HCT116 (cell line): ENCODE data around the gene RASGRF1. TPM values are rescaled to one million over a fixed set of nuclear protein-coding genes. Genes with fewer than 3 reads are reported as not detected.

Experiments
- ATAC-seq: fragments of 200-7000 bp; cut with Tn5 transposase; 2 replicates; pipeline ENCODE4 v1.9.1; 2020; ENCODE audit warnings: mild to moderate bottlenecking, moderate library complexity
- BruUV-seq: library from RNA; stranded (reverse); fragments of 400-500 nt; replicated peaks from 2 replicates; lab custom pipeline; 2021; lab: Mats Ljungman, UMichigan
- CTCF ChIA-PET: fragments of 300-600 bp; sonication (Branson Sonifier 250); formaldehyde crosslinking; loops from one replicate; lab custom pipeline; 2021; ENCODE audit warnings: antibody characterized with exemption; lab: Charles Lee
- POLR2A ChIA-PET: fragments of 300-600, 350-600 bp; sonication (Branson Sonifier 250); formaldehyde crosslinking; loops from one replicate; lab custom pipeline; 2021; ENCODE audit warnings: antibody characterized with exemption; lab: Charles Lee
- RAD21 ChIA-PET, 2 experiments: fragments of 300-600 bp; sonication (Branson Sonifier 250); formaldehyde crosslinking; loops; one replicate each; lab custom pipeline; 2023; ENCODE audit warnings: low total read pairs in 2 of 2; ENCODE audit not compliant: uncharacterized antibody in 2 of 2, unreplicated experiment in 2 of 2, low non-redundant PET in 1 of 2; lab: Charles Lee
- DNase-seq: peaks from one replicate; pipeline ENCODE4 v3.0.0-alpha.2; 2010; ENCODE audit warnings: low read depth, low spot score
- H2AFZ ChIP-seq: fragments of 200-600 bp; shearing (Covaris generic), sonication (generic); 2 replicates; pipeline ENCODE4 v1.6.1; 2017; ENCODE audit warnings: low read depth, mixed run types, mixed read lengths, antibody characterized with exemption, low read length; ENCODE audit not compliant: poor library complexity, severe bottlenecking
- H3K27ac ChIP-seq: 2 replicates; pipeline ENCODE4 v1.5.1; 2012; ENCODE audit warnings: low read depth, low read length
- H3K27me3 ChIP-seq: fragments of 200-600 bp; sonication (generic); 2 replicates; pipeline ENCODE4 v1.6.1; 2016; ENCODE audit warnings: mixed run types, low read length, mixed read lengths; ENCODE audit not compliant: insufficient read depth
- H3K36me3 ChIP-seq, 2 experiments: fragments of 200-500 bp in 1 of 2; fragments of 200-600 bp in 1 of 2; sonication (Bioruptor generic) in 1 of 2; sonication (generic) in 1 of 2; 2 replicates each; pipeline versions ENCODE4 v1.5.1 to v1.6.1; 2014 to 2016; ENCODE audit warnings: low read length in 2 of 2, inconsistent platforms in 1 of 2, mixed read lengths in 1 of 2, mixed run types in 1 of 2; ENCODE audit not compliant: insufficient read depth in 2 of 2, control insufficient read depth in 1 of 2
- H3K4me1 ChIP-seq, 2 experiments: fragments of 200-600 bp in 1 of 2; sonication (generic) in 1 of 2; 2 replicates each; pipeline versions ENCODE4 v1.5.1 to v1.6.1; 2012 to 2017; ENCODE audit warnings: low read length in 2 of 2, inconsistent platforms in 1 of 2, mild to moderate bottlenecking in 1 of 2, mixed read lengths in 1 of 2, mixed run types in 1 of 2, moderate library complexity in 1 of 2; ENCODE audit not compliant: insufficient read depth in 2 of 2, control insufficient read depth in 1 of 2
- H3K4me2 ChIP-seq: fragments of 200-600 bp; sonication (generic); 2 replicates; pipeline ENCODE4 v1.6.1; 2017; ENCODE audit warnings: mixed run types, low read length, mixed read lengths
- H3K4me3 ChIP-seq, 2 experiments: fragments of 200-600 bp in 1 of 2; sonication (generic) in 1 of 2; replicated peaks in 1 of 2; 2 replicates each; pipeline ENCODE4 v1.5.1; 2011 to 2016; ENCODE audit warnings: low read length in 2 of 2, control low read depth in 1 of 2, low read depth in 1 of 2, mild to moderate bottlenecking in 1 of 2, mixed read lengths in 1 of 2, mixed run types in 1 of 2
- H3K79me2 ChIP-seq: fragments of 200-600 bp; sonication (generic); 2 replicates; pipeline ENCODE4 v1.6.1; 2017; ENCODE audit warnings: mild to moderate bottlenecking, mixed run types, low read length, moderate library complexity, mixed read lengths; ENCODE audit not compliant: insufficient read depth
- H3K9ac ChIP-seq: fragments of 200-600 bp; sonication (generic); 2 replicates; pipeline ENCODE4 v1.6.1; 2016; ENCODE audit warnings: low read length, mixed read lengths
- H3K9me2 ChIP-seq: fragments of 200-600 bp; sonication (generic), shearing (Covaris generic); 2 replicates; pipeline ENCODE4 v1.6.1; 2017; ENCODE audit warnings: mixed run types, mild to moderate bottlenecking, moderate library complexity; ENCODE audit not compliant: insufficient read depth
- H3K9me3 ChIP-seq, 2 experiments: fragments of 200-500 bp in 1 of 2; fragments of 200-600 bp in 1 of 2; sonication (Bioruptor generic) in 1 of 2; sonication (generic) in 1 of 2; 2 replicates each; pipeline ENCODE4 v1.6.1; 2014 to 2017; ENCODE audit warnings: low read length in 2 of 2, mixed read lengths in 2 of 2, inconsistent platforms in 1 of 2, low read depth in 1 of 2, mild to moderate bottlenecking in 1 of 2, mixed run types in 1 of 2, moderate library complexity in 1 of 2; ENCODE audit not compliant: control insufficient read depth in 1 of 2, insufficient read depth in 1 of 2
- H4K20me1 ChIP-seq: fragments of 200-600 bp; sonication (generic), shearing (Covaris generic); 2 replicates; pipeline ENCODE4 v1.6.1; 2017; ENCODE audit warnings: mixed run types, mild to moderate bottlenecking, moderate library complexity; ENCODE audit not compliant: insufficient read depth
- ATF3 ChIP-seq: IDR thresholded peaks from 2 replicates; pipeline ENCODE4 v1.6.1; 2012
- CBX3 ChIP-seq: IDR thresholded peaks from 2 replicates; pipeline ENCODE4 v1.6.1; 2012; ENCODE audit warnings: low read depth
- CEBPB ChIP-seq: IDR thresholded peaks from 2 replicates; pipeline ENCODE4 v1.6.1; 2012; ENCODE audit warnings: low read depth
- CTCF ChIP-seq, 3 experiments: fragments of 200-600 bp in 1 of 3; sonication (generic) in 1 of 3; IDR thresholded peaks in 2 of 3; conservative IDR thresholded peaks in 1 of 3; 2 replicates each; pipeline ENCODE4 v1.5.1; 2012 to 2017; ENCODE audit warnings: low read depth in 2 of 3, low read length in 2 of 3, antibody characterized with exemption in 1 of 3, borderline replicate concordance in 1 of 3, control low read depth in 1 of 3, mild to moderate bottlenecking in 1 of 3, mixed read lengths in 1 of 3, mixed run types in 1 of 3, moderate library complexity in 1 of 3; ENCODE audit not compliant: insufficient read depth in 1 of 3
- EGR1 ChIP-seq: IDR thresholded peaks from 2 replicates; pipeline ENCODE4 v1.6.1; 2012; ENCODE audit warnings: low read depth
- ELF1 ChIP-seq: IDR thresholded peaks from 2 replicates; pipeline ENCODE4 v1.6.1; 2012; ENCODE audit warnings: low read depth, borderline replicate concordance
- EZH2 ChIP-seq: fragments of 200-600 bp; sonication (generic); IDR thresholded peaks from 2 replicates; pipeline ENCODE4 v1.6.1; 2017; ENCODE audit warnings: antibody characterized with exemption, mixed run types
- FOSL1 ChIP-seq: IDR thresholded peaks from 2 replicates; pipeline ENCODE4 v1.6.1; 2012; ENCODE audit warnings: low read depth
- JUND ChIP-seq: IDR thresholded peaks from 2 replicates; pipeline ENCODE4 v1.6.1; 2012
- POLR2A ChIP-seq: IDR thresholded peaks from 2 replicates; pipeline ENCODE4 v1.7.0; 2011; ENCODE audit warnings: borderline replicate concordance; ENCODE audit not compliant: insufficient read depth, insufficient read length; ENCODE audit errors: extremely low read depth
- RAD21 ChIP-seq: IDR thresholded peaks from 2 replicates; pipeline ENCODE4 v1.6.1; 2012; ENCODE audit warnings: low read depth, mild to moderate bottlenecking
- REST ChIP-seq: IDR thresholded peaks from 2 replicates; pipeline ENCODE4 v1.6.1; 2012; ENCODE audit warnings: low read depth
- SIN3A ChIP-seq: IDR thresholded peaks from 2 replicates; pipeline ENCODE4 v1.6.1; 2012; ENCODE audit warnings: low read depth
- SP1 ChIP-seq: IDR thresholded peaks from 2 replicates; pipeline ENCODE4 v1.6.1; 2012; ENCODE audit warnings: low read depth
- TCF7L2 ChIP-seq: IDR thresholded peaks from 2 replicates; pipeline ENCODE4 v1.7.0; 2011; ENCODE audit warnings: borderline replicate concordance, inconsistent platforms; ENCODE audit not compliant: insufficient read depth, insufficient read length; ENCODE audit errors: extremely low read depth
- ZBTB33 ChIP-seq: IDR thresholded peaks from 2 replicates; pipeline ENCODE4 v1.6.1; 2011; ENCODE audit warnings: mild to moderate bottlenecking, low read length, moderate library complexity; ENCODE audit not compliant: insufficient replicate concordance; ENCODE audit errors: extremely low read depth
- ZFX ChIP-seq: fragments of 450-650 bp; IDR thresholded peaks from 2 replicates; pipeline ENCODE4 v1.6.1; 2017
- ZNF274 ChIP-seq: fragments of 200-500 bp; sonication (Bioruptor generic); IDR thresholded peaks from 2 replicates; pipeline ENCODE4 v1.6.1; 2014; ENCODE audit warnings: mild to moderate bottlenecking, low read depth, low read length, inconsistent platforms
- intact Hi-C: fragments of 100-400 bp; cut with micrococcal nuclease; formaldehyde crosslinking; loops from 2 replicates; pipeline ENCODE4 v1.10.0; 2022
- total RNA-seq: library from RNA; stranded (reverse); gene quantifications from one replicate; pipeline ENCODE4 v1.2.1, GENCODE V29; 2021; ENCODE audit not compliant: unreplicated experiment
- TF ChIP-seq, protein P1 (sequence below): IDR thresholded peaks from 2 replicates; pipeline ENCODE4 v1.6.1; 2012

Gene RASGRF1
- total RNA-seq, 1 experiment from 2014 or later = 2.4 TPM

DNA sequence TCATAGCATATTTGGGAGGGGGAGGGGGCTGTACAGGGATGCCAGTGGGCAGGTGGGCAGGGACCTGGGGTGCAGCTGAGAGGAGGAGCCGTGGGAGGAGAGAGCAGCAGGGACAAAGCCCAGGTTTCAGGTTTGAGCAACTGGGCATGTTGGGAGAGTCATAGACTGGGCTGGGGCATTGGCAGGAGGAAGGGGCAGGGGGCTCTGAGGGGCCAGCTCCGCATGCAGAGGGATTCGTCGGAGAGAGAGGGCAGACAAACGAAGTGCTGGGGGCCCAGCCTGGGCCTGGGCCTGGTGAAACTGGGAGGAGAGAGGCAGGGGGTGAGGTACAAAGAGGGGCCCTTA is 25.2 kb downstream of the RASGRF1 start:
- Histone ChIP-seq H3K79me2 (no peaks in the 10 kb centered on the region), H4K20me1 (no peaks in the 10 kb centered on the region), H3K9me2 (no peaks in the 10 kb centered on the region), H3K4me3 (no peak overlapping the region), H3K9me3 (no peaks in the 10 kb centered on the region), H3K4me1 (no peaks in the 10 kb centered on the region), H3K27ac (no peak overlapping the region), H3K27me3 (peaks cover 7% of the 10 kb centered on the region; the same call in 1 of the 2 replicates), H2AFZ (no peak overlapping the region), H3K4me2 (no peak overlapping the region), H3K9ac (no peak overlapping the region), H3K36me3 (no peaks in the 10 kb centered on the region)
- BruUV-seq = no TSS peak
- DNase-seq = no peak
- ATAC-seq = no peak
- TF ChIP-seq SIN3A (no peak), ELF1 (no peak), ATF3 (no peak), ZFX (no peak), EGR1 (no peak), FOSL1 (no peak), CBX3 (no peak), POLR2A (no peak), CTCF (IDR thresholded peaks at IDR 0.05 in 2 of 3, conservative IDR thresholded peaks at IDR 0.05 in 1 of 3; ENCODE audit: borderline replicate concordance in 1 of 3, insufficient read depth in 1 of 3, low read depth in 2 of 3, low read length in 2 of 3) (no peak), TCF7L2 (no peak), SP1 (no peak), REST (no peak), CEBPB (no peak), EZH2 (no peak), ZBTB33 (no peak), RAD21 (no peak), JUND (no peak), ZNF274 (no peak)
- TF ChIP-seq, protein P1, sequence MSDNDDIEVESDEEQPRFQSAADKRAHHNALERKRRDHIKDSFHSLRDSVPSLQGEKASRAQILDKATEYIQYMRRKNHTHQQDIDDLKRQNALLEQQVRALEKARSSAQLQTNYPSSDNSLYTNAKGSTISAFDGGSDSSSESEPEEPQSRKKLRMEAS = no peak
- CTCF ChIA-PET = no interaction called here
- POLR2A ChIA-PET = no interaction called here
- RAD21 ChIA-PET = no interaction called here
- intact Hi-C loops = no loop called here
